K562 (cell line): ENCODE measurements around the gene LRRC25. TPM values are rescaled to one million over a fixed set of nuclear protein-coding genes. Genes with fewer than 3 reads are reported as not detected.

Experiments
- ADNP ChIP-seq: fragments of 200-800 bp; sonication (Bioruptor generic); IDR thresholded peaks from 2 replicates; pipeline ENCODE4 v1.6.1; 2016; ENCODE audit warnings: missing genetic modification characterization, missing compliant biosample characterization
- ATF1 ChIP-seq, 2 experiments: fragments of 450-650 bp in 1 of 2; IDR thresholded peaks; 2 replicates each; pipeline ENCODE4 v1.6.1; 2016; ENCODE audit warnings: missing compliant biosample characterization in 1 of 2, missing genetic modification characterization in 1 of 2
- BDP1 ChIP-seq: IDR thresholded peaks from 3 replicates; pipeline ENCODE4 v1.6.1; 2011; ENCODE audit not compliant: insufficient read length, insufficient read depth
- CBX1 ChIP-seq: sonication (generic); IDR thresholded peaks from 2 replicates; pipeline ENCODE4 v1.6.1; 2016; ENCODE audit warnings: antibody characterized with exemption, low read depth, mild to moderate bottlenecking
- DMBX1 ChIP-seq: fragments of 250-450 bp; sonication (Bioruptor Pico); IDR thresholded peaks from 2 replicates; pipeline ENCODE4 v1.8.0; 2022; ENCODE audit warnings: inconsistent platforms, mild to moderate bottlenecking, moderate library complexity, borderline replicate concordance
- ESRRA ChIP-seq: fragments of 450-650 bp; IDR thresholded peaks from 2 replicates; pipeline ENCODE4 v1.6.1; 2014; ENCODE audit warnings: low read depth, mild to moderate bottlenecking, moderate library complexity, borderline replicate concordance
- HMBOX1 ChIP-seq: sonication (generic); IDR thresholded peaks from 2 replicates; pipeline ENCODE4 v1.6.1; 2016
- HMG20A ChIP-seq: fragments of 450-650 bp; formaldehyde crosslinking; conservative IDR thresholded peaks from 2 replicates; pipeline ENCODE4 v1.4.0; 2020; ENCODE audit warnings: mild to moderate bottlenecking, mixed read lengths
- KDM4B ChIP-seq, 2 experiments: fragments of 450-650 bp in 1 of 2; sonication (generic) in 1 of 2; IDR thresholded peaks; 2 replicates each; pipeline ENCODE4 v1.6.1; 2016 to 2017; ENCODE audit warnings: borderline replicate concordance in 2 of 2, antibody characterized with exemption in 1 of 2, low read depth in 1 of 2, mild to moderate bottlenecking in 1 of 2
- MBD1 ChIP-seq: fragments of 250-450 bp; sonication (Bioruptor Pico); IDR thresholded peaks from 2 replicates; pipeline ENCODE4 v1.8.0; 2022; ENCODE audit warnings: inconsistent platforms
- MEF2D ChIP-seq: conservative IDR thresholded peaks from 2 replicates; pipeline ENCODE4 v1.6.1; 2016; ENCODE audit warnings: low read depth, missing genetic modification characterization, missing compliant biosample characterization
- POLR2B ChIP-seq: fragments of 450-650 bp; IDR thresholded peaks from 2 replicates; pipeline ENCODE4 v1.6.1; 2018; ENCODE audit warnings: low read depth; ENCODE audit not compliant: partially characterized antibody
- RCOR1 ChIP-seq, 2 experiments: IDR thresholded peaks; 2 replicates each; pipeline ENCODE4 v1.6.1; 2012; ENCODE audit warnings: low read depth in 2 of 2, low read length in 2 of 2, borderline replicate concordance in 1 of 2, improper control_type of control experiment in 1 of 2
- ZC3H8 ChIP-seq: fragments of 450-650 bp; IDR thresholded peaks from 2 replicates; pipeline ENCODE4 v1.6.1; 2017
- ZKSCAN1 ChIP-seq: fragments of 150-350 bp; IDR thresholded peaks from 2 replicates; pipeline ENCODE4 v1.6.1; 2016; ENCODE audit warnings: low read depth, low read length
- ZNF253 ChIP-seq: fragments of 250-450 bp; sonication (Bioruptor Pico); conservative IDR thresholded peaks from 2 replicates; pipeline ENCODE4 v1.6.1; 2021; ENCODE audit warnings: mild to moderate bottlenecking
- ZNF316 ChIP-seq: fragments of 450-650 bp; IDR thresholded peaks from 2 replicates; pipeline ENCODE4 v1.6.1; 2016
- polyA plus RNA-seq, 8 experiments: library from polyadenylated mRNA; depleted of rRNA in 4 of 8; stranded (reverse) in 5 of 8; unstranded in 3 of 8; fragments of >200 nt; fragmentation: Nextera tagmentation in 2 of 8; fragmentation: Illumina TruSeq in 1 of 8; extraction: Ambion mirVana in 2 of 8; extraction: Trizol in 1 of 8; gene quantifications; 2 replicates each; pipeline versions ENCODE4 v1.2.1 to v1.2.3, GENCODE V29; 2011 to 2014; ENCODE audit warnings: inconsistent platforms in 1 of 8, missing spikeins in 1 of 8
- total RNA-seq, 7 experiments: library from RNA; depleted of rRNA in 6 of 7; stranded (reverse); fragments of >200 nt in 6 of 7; fragmentation: Illumina TruSeq in 2 of 7; extraction: Trizol in 2 of 7; gene quantifications; 2 replicates each; pipeline versions ENCODE4 v1.2.1 to v1.2.3, GENCODE V29; 2011 to 2021; ENCODE audit warnings: low replicate concordance in 1 of 7
- TF ChIP-seq, protein P1 (sequence below), 2 experiments: fragments of 450-650 bp; conservative IDR thresholded peaks; 2 replicates each; pipeline ENCODE4 v1.6.1; 2017; ENCODE audit warnings: mild to moderate bottlenecking in 2 of 2, moderate library complexity in 2 of 2
- TF ChIP-seq, protein P2 (sequence below): fragments of 450-650 bp; formaldehyde crosslinking; IDR thresholded peaks from 2 replicates; pipeline ENCODE4 v1.4.0; 2020; ENCODE audit warnings: mild to moderate bottlenecking
- TF ChIP-seq, protein P3 (sequence below): fragments of 450-650 bp; IDR thresholded peaks from 2 replicates; pipeline ENCODE4 v1.7.1; 2018; ENCODE audit warnings: mild to moderate bottlenecking, low read depth; ENCODE audit not compliant: partially characterized antibody

The LRRC25 gene
- total and polyA plus RNA-seq, 9 of the 15 experiments (the other 6 are each of a cell fraction or from before 2014, with no cell fraction given): 0.07 to 0.36 (median 0.10) TPM; not detected in 3

DNA sequence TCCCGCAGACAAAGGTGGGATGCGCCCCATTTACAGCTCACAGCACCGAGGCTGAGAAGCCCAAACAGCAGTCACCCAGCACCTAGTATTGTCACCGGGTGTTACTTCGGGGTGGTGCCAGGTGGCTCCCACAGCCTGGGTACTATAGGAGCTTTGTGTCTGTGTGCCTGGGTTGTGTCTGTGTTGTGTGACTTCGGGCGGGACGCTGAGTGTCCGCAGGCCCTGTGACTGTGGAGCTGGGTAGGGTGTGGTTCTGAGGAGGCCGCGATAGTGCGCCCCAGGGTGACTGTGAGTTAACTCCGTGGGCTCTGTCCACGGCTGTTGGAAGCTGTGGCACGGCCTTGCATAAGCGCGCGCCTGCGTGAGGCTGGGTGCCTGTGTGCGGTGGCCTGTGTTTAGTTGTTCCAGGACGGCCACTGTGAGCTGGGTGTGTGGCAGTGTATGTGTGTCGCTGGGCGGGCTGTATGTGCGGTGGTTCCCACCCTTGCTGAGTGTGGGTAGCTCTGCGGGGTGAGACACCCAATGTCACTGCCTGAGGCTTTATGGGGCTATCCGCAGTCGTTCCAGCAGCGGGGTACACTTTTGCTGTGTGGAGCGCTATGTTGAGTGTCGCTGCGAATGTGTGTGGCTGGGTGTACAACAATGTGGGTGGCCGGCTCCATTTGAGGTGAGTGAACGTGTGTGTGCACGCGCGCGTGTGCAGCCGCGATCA lies 21.2 kb upstream of the LRRC25 start (continued):
- TF ChIP-seq HMBOX1: no peak
- no peak for TF ChIP-seq ADNP (tag)
- TF ChIP-seq ZC3H8: no peak
- TF ChIP-seq DMBX1 (CRISPR knock-in tag): no peak
- TF ChIP-seq, protein P1, sequence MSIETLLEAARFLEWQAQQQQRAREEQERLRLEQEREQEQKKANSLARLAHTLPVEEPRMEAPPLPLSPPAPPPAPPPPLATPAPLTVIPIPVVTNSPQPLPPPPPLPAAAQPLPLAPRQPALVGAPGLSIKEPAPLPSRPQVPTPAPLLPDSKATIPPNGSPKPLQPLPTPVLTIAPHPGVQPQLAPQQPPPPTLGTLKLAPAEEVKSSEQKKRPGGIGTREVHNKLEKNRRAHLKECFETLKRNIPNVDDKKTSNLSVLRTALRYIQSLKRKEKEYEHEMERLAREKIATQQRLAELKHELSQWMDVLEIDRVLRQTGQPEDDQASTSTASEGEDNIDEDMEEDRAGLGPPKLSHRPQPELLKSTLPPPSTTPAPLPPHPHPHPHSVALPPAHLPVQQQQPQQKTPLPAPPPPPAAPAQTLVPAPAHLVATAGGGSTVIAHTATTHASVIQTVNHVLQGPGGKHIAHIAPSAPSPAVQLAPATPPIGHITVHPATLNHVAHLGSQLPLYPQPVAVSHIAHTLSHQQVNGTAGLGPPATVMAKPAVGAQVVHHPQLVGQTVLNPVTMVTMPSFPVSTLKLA (conservative IDR thresholded peaks at IDR 0.05): peak in 1 of 2 experiments; percentile 47; a peak in 1 of 4 replicates
- TF ChIP-seq, protein P2, sequence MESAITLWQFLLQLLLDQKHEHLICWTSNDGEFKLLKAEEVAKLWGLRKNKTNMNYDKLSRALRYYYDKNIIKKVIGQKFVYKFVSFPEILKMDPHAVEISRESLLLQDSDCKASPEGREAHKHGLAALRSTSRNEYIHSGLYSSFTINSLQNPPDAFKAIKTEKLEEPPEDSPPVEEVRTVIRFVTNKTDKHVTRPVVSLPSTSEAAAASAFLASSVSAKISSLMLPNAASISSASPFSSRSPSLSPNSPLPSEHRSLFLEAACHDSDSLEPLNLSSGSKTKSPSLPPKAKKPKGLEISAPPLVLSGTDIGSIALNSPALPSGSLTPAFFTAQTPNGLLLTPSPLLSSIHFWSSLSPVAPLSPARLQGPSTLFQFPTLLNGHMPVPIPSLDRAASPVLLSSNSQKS: no peak
- 0 out of 2 replicates have a peak, but pooled peaks have one; percentile 7 for TF ChIP-seq MEF2D (tag)
- no peak for TF ChIP-seq POLR2B
- TF ChIP-seq CBX1: peak; percentile 80; the same call in 1 of the 2 replicates
- TF ChIP-seq HMG20A: no peak
- TF ChIP-seq MBD1: no peak
- TF ChIP-seq ZNF316: no peak
- no peak for TF ChIP-seq BDP1
- TF ChIP-seq, protein P3, sequence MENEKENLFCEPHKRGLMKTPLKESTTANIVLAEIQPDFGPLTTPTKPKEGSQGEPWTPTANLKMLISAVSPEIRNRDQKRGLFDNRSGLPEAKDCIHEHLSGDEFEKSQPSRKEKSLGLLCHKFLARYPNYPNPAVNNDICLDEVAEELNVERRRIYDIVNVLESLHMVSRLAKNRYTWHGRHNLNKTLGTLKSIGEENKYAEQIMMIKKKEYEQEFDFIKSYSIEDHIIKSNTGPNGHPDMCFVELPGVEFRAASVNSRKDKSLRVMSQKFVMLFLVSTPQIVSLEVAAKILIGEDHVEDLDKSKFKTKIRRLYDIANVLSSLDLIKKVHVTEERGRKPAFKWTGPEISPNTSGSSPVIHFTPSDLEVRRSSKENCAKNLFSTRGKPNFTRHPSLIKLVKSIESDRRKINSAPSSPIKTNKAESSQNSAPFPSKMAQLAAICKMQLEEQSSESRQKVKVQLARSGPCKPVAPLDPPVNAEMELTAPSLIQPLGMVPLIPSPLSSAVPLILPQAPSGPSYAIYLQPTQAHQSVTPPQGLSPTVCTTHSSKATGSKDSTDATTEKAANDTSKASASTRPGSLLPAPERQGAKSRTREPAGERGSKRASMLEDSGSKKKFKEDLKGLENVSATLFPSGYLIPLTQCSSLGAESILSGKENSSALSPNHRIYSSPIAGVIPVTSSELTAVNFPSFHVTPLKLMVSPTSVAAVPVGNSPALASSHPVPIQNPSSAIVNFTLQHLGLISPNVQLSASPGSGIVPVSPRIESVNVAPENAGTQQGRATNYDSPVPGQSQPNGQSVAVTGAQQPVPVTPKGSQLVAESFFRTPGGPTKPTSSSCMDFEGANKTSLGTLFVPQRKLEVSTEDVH: no peak
- no peak; a peak in 1 of 4 replicates for TF ChIP-seq KDM4B (IDR thresholded peaks at IDR 0.05; ENCODE audit: borderline replicate concordance in 2 of 2, low read depth in 1 of 2)
- no peak for TF ChIP-seq ZNF253 (CRISPR knock-in tag)
- no peak for TF ChIP-seq ZKSCAN1
- TF ChIP-seq ESRRA: no peak
- 0 out of 4 replicates have a peak, but pooled peaks of 1 of the 2 experiments have one; percentile 17 for TF ChIP-seq RCOR1 (IDR thresholded peaks at IDR 0.05; ENCODE audit: borderline replicate concordance in 1 of 2, low read depth in 2 of 2, low read length in 2 of 2)
- TF ChIP-seq ATF1 (CRISPR knock-in tag; IDR thresholded peaks at IDR 0.05): no peak
- TF ChIP-seq ATF1 (tag; IDR thresholded peaks at IDR 0.05): peak; percentile 58
